ENCODE results near the gene SEMA3C. TPM values are rescaled to one million over a fixed set of nuclear protein-coding genes. Genes with fewer than 3 reads are reported as not detected.

SEMA3C gene
- total RNA-seq, 2 experiments from 2014 or later = not detected

DNA sequence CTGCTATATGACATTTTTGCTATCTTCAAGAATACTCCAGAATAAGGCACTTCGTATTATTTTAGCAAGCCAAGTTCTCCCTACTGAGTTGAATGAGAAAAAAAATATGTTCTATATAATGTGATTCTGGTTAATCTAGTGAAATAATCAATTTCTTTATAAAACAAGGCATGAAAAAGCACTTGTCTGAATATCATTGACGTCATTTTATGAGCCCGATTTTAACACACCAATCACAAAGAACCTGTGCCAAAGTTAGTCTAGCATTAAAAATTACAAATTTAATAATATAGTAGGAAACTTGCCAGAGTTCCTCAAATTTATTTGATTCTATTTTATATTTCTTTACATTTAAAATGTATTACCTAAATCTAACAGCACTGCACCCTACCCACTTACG lies 155.1 kb downstream of the SEMA3C start:
- Mint-ChIP-seq H3K27me3 (no peaks in the 10 kb centered on the region), H3K9me3 (no peaks in the 10 kb centered on the region), H3K27ac (no peak overlapping the region), H3K36me3 (ENCODE audit: low read depth) (no peaks in the 10 kb centered on the region), H3K4me1 (no peaks in the 10 kb centered on the region), H3K4me3 (no peak overlapping the region)
- ChIA-PET CTCF (no interaction called here), POLR2A (no interaction called here)
- no peak for DNase-seq

DNA sequence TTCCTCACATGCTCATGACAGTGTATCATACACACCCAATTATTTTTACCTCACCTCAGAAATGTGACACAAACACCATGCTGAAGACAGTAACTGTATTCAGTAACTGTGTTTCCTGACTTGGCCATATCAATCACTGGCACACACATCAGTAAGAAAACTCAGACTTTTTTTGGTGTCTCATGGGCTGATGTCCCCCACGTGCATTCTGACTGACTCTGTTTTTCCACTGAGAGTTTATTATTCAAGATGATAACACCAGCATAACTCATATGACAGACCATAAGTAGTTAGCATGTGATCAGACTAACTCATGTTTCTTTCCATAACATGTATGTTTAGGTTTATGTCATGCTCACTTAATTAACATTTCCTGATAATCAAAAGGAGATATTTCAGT lies 155.6 kb downstream of the SEMA3C start:
- Mint-ChIP-seq H3K4me1 (no peaks in the 10 kb centered on the region), H3K9me3 (no peaks in the 10 kb centered on the region), H3K27me3 (no peaks in the 10 kb centered on the region), H3K27ac (no peak overlapping the region), H3K36me3 (ENCODE audit: low read depth) (no peaks in the 10 kb centered on the region), H3K4me3 (no peak overlapping the region)
- POLR2A ChIA-PET = no interaction called here
- CTCF ChIA-PET = no interaction called here
- no peak for DNase-seq

DNA sequence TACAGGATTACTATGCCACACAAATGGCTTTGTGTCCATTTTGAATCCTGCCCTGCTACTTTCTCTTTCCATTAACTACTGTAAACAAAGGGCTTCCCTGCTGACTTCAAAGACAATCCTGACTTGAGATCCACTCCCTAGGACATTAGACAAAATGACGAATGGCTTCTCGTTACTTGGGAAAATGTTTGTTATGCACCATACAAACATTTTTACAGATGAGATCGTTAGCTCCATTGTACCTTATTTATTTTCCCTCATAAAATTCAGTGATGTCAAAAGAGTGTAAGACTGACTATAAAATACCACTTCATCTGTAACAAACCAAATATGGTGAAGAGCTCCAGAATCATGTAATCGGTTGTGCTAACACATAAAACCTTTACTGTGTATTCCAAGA lies 158.6 kb downstream of the SEMA3C start:
- DNase-seq = no peak
- no peak overlapping the region for H3K4me3 Mint-ChIP-seq
- no peaks in the 10 kb centered on the region for H3K36me3 Mint-ChIP-seq (ENCODE audit: low read depth)
- H3K9me3 Mint-ChIP-seq = no peaks in the 10 kb centered on the region
- no peaks in the 10 kb centered on the region for H3K27me3 Mint-ChIP-seq
- ChIA-PET POLR2A (no interaction called here), CTCF (no interaction called here)
- no peaks in the 10 kb centered on the region for H3K4me1 Mint-ChIP-seq
- H3K27ac Mint-ChIP-seq = no peak overlapping the region

DNA sequence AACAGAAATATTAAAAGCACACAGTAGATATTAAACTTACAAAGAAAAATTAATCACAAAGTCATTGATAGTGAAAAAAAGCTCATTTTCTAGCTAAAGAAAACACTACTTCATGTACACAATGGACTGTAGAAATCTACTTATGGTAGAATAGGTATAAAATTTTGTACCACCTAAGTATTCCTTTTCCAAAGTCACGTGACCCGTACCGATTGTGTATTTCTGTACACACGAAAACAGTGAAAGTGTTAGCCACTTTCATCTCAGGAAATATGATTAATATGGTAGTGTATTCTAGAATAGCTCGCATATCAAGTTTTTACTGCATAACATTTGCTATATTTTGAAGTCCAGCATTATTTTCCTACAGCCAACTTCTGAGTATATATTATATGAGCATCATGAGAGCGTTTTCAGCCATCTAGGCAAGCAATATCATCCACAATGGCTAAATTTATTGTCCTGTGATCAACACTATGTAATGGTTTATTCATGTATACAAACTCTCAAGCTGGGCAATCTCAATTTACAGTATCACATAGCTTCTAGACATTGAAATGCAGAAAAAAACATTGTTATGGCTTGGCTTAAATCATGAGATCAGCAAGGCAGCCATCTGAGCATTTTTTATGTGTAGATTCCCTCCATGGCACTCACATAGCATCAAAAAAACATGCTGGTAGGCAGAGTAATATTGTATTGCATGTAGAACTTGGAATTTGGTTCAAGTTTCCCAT lies 165.7 kb downstream of the SEMA3C start:
- ChIA-PET CTCF (no interaction called here), POLR2A (no interaction called here)
- Mint-ChIP-seq H3K27ac (no peak overlapping the region), H3K4me1 (no peaks in the 10 kb centered on the region), H3K36me3 (ENCODE audit: low read depth) (no peaks in the 10 kb centered on the region), H3K27me3 (no peaks in the 10 kb centered on the region), H3K4me3 (no peak overlapping the region), H3K9me3 (no peaks in the 10 kb centered on the region)
- no peak for DNase-seq

DNA sequence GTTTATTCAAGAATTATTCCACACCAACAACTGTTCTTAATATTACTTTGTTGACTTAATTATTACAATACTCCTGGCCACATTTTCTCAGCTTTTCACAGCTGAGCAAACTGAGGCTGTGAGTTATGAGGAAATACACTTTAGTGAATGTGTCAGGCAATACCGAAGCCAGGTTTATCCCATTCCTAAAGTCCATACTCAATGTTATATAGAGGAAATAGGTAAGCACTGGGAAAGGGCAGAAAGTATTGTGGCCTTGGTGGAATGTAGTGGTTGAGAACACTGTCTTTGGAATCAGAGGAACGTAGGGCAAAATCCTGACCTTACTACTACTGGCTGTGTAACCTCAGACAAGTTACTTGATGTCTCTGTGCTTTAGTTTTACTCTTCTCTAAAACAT lies 169.6 kb downstream of the SEMA3C start:
- DNase-seq = no peak
- H3K36me3 Mint-ChIP-seq (ENCODE audit: low read depth) = no peaks in the 10 kb centered on the region
- H3K4me1 Mint-ChIP-seq = no peaks in the 10 kb centered on the region
- H3K27ac Mint-ChIP-seq = no peak overlapping the region
- ChIA-PET CTCF (no interaction called here), POLR2A (no interaction called here)
- no peaks in the 10 kb centered on the region for H3K27me3 Mint-ChIP-seq
- H3K4me3 Mint-ChIP-seq = no peak overlapping the region
- no peaks in the 10 kb centered on the region for H3K9me3 Mint-ChIP-seq

DNA sequence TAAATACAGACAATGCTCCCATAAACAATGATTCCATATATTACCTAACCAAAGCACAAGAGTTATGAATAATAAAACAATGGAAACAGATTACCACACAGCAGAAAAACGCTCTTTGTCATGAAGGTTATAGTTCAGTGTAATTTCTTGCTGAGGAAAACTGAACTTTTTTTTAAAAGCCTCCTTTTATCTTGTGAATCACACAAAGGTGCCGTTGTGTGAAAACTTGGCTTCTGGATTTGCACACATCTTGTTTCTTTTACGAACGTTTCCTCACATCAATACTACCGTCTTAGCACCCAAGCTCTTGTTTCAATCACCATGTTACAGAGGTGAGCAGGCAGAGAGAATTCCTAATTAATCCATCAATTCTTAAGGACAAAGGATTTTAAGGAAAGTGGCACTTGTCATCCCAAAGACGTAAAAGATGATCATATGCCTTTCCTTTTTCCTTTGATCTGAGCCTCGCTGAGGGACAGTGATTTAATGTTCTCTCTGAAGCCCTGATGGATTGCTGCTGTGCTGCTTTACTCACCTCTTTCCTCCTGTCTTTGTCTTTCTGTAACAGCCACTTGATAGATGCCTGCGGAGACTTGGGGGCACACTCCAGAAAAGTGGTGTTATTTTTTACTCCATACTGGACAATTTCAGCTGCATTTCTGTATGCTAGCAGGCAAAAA lies 170.3 kb downstream of the SEMA3C start:
- H3K27ac Mint-ChIP-seq = no peak overlapping the region
- no peak for DNase-seq
- H3K4me1 Mint-ChIP-seq = no peaks in the 10 kb centered on the region

DNA sequence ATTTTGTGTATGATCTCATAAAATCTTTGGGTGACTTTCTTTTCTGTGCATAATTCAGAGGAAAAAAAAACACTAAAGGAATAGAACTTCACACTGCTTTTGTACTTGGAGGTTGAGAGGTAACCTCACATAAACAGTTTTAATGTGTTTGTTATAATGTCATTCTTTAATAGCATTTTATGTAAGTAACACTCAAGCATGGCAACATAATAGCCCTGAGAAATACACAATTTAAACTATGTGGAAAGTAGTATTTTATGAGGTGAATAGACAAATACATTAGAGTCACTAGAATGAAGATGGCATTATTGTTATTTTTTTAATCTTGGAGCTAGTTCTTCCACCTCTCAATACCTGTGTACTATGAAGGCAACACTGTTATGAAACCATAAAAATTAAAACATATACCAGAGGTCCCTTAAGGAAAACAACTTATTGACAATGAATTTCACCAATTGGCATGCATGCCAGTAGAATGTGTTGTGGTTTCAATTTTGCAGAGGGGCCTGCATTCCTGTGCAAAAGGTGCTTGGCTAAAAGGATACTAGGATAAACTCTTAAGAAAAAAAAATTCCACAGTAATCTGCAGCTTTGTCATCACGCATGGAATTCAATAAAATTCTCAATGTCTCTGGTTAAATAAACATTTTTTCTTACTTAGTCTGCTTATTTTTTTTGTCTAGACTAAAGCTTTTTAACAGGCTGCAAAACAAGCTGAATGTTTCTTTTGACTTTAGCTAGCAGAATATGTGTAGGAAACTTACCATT lies 177.9 kb downstream of the SEMA3C start:
- H3K27me3 Mint-ChIP-seq = no peaks in the 10 kb centered on the region
- H3K27ac Mint-ChIP-seq = no peak overlapping the region
- H3K4me3 Mint-ChIP-seq = no peak overlapping the region
- ChIA-PET POLR2A (no interaction called here), CTCF (no interaction called here)
- H3K4me1 Mint-ChIP-seq = no peaks in the 10 kb centered on the region
- no peaks in the 10 kb centered on the region for H3K36me3 Mint-ChIP-seq (ENCODE audit: low read depth)
- no peak for DNase-seq
- no peaks in the 10 kb centered on the region for H3K9me3 Mint-ChIP-seq

More for the DNA sequence above, 170.3 kb downstream of the SEMA3C start:
- H3K9me3 Mint-ChIP-seq = no peaks in the 10 kb centered on the region
- POLR2A ChIA-PET = no interaction called here
- CTCF ChIA-PET = no interaction called here
- no peak overlapping the region for H3K4me3 Mint-ChIP-seq
- H3K36me3 Mint-ChIP-seq (ENCODE audit: low read depth) = no peaks in the 10 kb centered on the region
- H3K27me3 Mint-ChIP-seq = no peaks in the 10 kb centered on the region

DNA sequence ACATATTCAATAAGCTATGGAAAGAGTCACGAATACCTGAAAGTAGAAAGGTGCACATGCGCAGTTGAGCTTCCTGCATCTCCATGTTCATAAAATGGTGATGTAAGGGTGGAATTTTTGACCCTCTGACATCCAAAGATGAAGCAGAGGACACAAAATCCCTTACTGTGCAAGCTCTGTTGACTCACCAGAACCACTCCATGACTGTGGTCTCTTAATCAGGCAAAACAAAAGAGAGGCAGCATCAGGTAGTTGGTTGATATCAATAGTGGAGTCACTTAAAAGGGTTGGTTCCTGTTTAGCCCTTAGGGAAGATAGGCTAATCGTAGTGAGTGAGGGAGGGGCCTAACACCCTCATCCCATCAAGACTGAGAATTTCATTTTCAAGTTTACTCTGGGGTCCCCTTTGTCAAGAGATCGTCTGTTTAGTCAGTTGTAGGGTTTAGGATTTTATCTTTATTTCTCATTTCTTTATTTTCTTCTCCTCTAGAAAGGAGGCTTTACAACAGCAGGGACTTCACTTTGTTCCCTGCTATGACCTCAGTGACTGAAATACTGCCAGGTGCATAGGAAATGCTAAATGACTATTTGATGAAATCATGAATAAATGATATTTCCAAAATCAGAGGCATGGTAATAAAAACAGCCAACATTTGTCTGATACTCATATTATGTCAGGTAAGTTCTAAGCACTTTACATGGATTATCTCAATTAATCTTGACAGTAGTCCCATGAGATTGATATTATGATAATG lies 182.3 kb downstream of the SEMA3C start:
- Mint-ChIP-seq H3K36me3 (ENCODE audit: low read depth) (no peaks in the 10 kb centered on the region), H3K4me3 (no peak overlapping the region), H3K9me3 (no peaks in the 10 kb centered on the region), H3K4me1 (no peaks in the 10 kb centered on the region), H3K27ac (no peak overlapping the region), H3K27me3 (no peaks in the 10 kb centered on the region)
- no peak for DNase-seq
- POLR2A ChIA-PET = no interaction called here
- CTCF ChIA-PET = no interaction called here

DNA sequence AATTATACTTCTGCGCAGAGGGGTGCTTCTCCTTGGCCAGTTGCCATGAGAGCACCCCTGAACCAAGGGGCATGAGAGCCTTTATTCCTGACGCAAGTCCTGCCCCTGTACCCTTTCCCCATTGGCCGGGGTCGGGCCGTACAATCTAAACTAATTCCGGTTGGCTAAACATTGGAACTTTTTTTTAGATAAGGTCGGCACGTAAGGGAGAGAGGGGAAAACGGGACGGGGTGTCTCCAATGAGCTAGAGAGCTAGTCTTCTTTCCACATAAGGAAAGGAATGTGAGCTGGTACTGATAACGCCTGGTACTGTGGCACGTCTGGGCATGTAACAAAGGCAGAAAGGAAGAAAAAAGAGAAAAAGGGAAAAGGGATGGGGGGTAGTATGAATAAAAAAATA lies 183.5 kb downstream of the SEMA3C start:
- Mint-ChIP-seq H3K9me3 (no peaks in the 10 kb centered on the region), H3K4me1 (no peaks in the 10 kb centered on the region), H3K27me3 (no peaks in the 10 kb centered on the region), H3K4me3 (no peak overlapping the region), H3K27ac (no peak overlapping the region), H3K36me3 (ENCODE audit: low read depth) (no peaks in the 10 kb centered on the region)
- POLR2A ChIA-PET = no interaction called here
- no peak for DNase-seq
- CTCF ChIA-PET = no interaction called here

DNA sequence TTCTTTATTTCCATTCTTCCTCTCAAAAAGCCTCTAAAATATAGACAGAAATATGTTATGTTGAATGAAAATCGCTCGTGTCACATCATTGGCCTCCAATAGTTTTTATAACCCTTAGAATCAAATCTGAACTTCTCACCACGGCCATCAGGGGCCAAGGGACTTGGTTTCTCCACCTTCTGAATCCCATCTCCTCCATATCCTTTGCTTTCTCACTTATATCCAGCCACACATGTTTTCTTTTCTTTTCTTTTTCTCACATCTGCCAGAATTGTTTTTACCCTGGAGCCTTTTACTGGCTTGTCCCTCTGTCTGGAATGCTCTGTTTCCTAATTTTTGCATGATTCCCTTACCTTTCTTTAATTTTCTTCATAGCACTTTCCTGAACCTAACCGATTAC lies 184.8 kb downstream of the SEMA3C start:
- Mint-ChIP-seq H3K36me3 (ENCODE audit: low read depth) (no peaks in the 10 kb centered on the region), H3K9me3 (no peaks in the 10 kb centered on the region), H3K4me3 (no peak overlapping the region), H3K27ac (no peak overlapping the region), H3K4me1 (no peaks in the 10 kb centered on the region), H3K27me3 (no peaks in the 10 kb centered on the region)
- POLR2A ChIA-PET = no interaction called here
- CTCF ChIA-PET = no interaction called here
- no peak for DNase-seq

DNA sequence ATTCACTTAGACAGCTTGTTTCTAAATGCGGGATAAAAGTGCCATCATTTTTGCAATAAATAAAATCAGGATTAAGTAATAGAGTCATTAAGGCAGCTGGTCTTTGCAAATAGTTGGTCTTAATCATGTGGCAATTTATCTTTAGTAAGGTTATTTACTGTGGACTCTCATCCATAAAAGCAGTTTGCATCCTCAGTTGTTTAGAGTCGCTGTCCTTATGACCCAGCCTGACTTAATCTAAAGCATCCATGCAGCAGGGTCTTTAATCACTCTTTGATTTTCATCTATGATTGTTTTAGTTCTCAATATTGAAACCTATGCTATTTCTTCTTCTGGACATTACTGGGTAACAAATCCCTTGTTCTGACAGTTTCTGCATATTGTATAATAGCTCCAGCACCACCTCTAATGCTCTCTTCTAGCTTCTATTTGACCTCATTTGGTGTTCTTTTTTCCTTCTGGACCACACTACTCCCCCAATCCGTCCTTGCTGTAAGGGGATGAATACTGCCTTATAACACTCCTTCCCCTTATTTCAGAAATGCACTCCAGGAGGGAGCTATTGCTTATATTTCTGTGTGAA lies 185.4 kb downstream of the SEMA3C start:
- Mint-ChIP-seq H3K27me3 (no peaks in the 10 kb centered on the region), H3K4me1 (no peaks in the 10 kb centered on the region), H3K9me3 (no peaks in the 10 kb centered on the region), H3K27ac (no peak overlapping the region), H3K36me3 (ENCODE audit: low read depth) (no peaks in the 10 kb centered on the region), H3K4me3 (no peak overlapping the region)
- no peak for DNase-seq
- CTCF ChIA-PET = no interaction called here
- POLR2A ChIA-PET = no interaction called here

DNA sequence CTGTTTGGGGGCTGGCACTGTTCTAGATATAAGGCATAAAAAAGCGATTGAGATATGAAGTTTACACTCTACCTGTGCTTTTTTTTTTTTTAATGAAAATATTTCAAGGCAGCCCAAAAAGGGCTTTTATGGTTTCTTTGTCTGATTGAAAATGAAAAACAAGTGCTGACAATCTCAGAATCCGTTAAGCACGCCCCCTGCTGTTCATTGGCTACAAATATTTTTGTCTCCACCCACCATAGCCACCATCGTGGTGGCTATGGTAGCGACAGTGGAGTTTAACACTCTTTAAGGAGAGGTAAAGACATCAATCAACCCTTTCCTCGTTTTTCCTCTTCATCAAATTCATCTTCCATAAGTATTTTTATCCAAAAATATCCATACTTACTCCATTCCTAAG lies 186.2 kb downstream of the SEMA3C start:
- no peaks in the 10 kb centered on the region for H3K9me3 Mint-ChIP-seq
- no peak overlapping the region for H3K4me3 Mint-ChIP-seq
- POLR2A ChIA-PET = no interaction called here
- no peaks in the 10 kb centered on the region for H3K27me3 Mint-ChIP-seq
- H3K4me1 Mint-ChIP-seq = no peaks in the 10 kb centered on the region
- CTCF ChIA-PET = no interaction called here
- H3K36me3 Mint-ChIP-seq (ENCODE audit: low read depth) = no peaks in the 10 kb centered on the region
- H3K27ac Mint-ChIP-seq = no peak overlapping the region
- no peak for DNase-seq

DNA sequence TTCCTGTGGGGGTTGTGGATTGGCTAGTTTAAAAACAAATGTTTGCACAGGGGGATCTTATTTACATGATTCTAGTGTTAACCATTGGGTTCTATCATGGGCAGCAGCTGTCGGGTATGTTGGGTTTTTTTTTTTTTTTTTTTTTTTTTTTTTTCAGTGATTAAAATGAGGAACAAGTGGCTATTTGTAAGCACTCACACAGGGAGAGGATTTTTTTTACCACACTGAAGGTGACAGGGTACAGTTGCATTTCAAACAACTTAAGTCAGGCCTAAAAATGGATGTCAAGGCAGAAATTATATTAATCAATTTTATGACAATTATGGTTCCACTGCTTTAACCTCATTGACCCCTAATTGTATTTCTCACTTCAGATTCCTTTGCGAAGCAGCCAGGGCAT lies 187.6 kb downstream of the SEMA3C start:
- ChIA-PET POLR2A (no interaction called here), CTCF (no interaction called here)
- Mint-ChIP-seq H3K27me3 (no peaks in the 10 kb centered on the region), H3K27ac (no peak overlapping the region), H3K9me3 (no peaks in the 10 kb centered on the region), H3K4me1 (no peaks in the 10 kb centered on the region), H3K4me3 (no peak overlapping the region), H3K36me3 (ENCODE audit: low read depth) (no peaks in the 10 kb centered on the region)
- no peak for DNase-seq

All from activated CD4-positive, alpha-beta T cell treated with anti-CD3 and anti-CD28 coated beads, Interleukin-2, amount 10 ng/mL, durations not matched to agents 7 days and 5 days (primary cell).